Measurements from ENCODE around the gene C18orf63.

DNA sequence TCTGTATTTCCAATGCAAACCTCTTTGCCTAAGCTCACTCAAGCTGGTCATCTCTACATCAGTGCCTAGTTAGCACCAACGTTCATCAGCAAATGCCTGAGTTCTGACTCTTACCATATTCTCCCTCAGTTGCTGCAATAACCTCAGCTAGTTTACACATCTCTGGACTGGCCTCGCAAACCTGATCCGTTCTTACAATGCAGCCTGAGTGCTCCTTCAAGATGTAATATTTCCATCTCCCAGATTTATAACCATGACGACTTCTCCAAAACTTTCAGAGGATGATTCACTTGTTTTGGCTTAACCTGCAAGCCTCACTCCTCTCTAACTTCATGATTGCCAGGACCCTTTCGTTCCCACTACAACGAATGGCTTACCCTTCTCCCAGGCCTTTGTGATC is 71.7 kb downstream of the C18orf63 start:
- TF ChIP-seq POLR2A (IDR thresholded peaks at IDR 0.05) = no peak
- TF ChIP-seq, protein P1, sequence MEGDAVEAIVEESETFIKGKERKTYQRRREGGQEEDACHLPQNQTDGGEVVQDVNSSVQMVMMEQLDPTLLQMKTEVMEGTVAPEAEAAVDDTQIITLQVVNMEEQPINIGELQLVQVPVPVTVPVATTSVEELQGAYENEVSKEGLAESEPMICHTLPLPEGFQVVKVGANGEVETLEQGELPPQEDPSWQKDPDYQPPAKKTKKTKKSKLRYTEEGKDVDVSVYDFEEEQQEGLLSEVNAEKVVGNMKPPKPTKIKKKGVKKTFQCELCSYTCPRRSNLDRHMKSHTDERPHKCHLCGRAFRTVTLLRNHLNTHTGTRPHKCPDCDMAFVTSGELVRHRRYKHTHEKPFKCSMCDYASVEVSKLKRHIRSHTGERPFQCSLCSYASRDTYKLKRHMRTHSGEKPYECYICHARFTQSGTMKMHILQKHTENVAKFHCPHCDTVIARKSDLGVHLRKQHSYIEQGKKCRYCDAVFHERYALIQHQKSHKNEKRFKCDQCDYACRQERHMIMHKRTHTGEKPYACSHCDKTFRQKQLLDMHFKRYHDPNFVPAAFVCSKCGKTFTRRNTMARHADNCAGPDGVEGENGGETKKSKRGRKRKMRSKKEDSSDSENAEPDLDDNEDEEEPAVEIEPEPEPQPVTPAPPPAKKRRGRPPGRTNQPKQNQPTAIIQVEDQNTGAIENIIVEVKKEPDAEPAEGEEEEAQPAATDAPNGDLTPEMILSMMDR (IDR thresholded peaks at IDR 0.05) = no peak
